CD14-positive monocyte (primary cell): ENCODE measurements around the gene PPFIA1. TPM values are rescaled to one million over a fixed set of nuclear protein-coding genes. Genes with fewer than 3 reads are reported as not detected.

Experiments
- DNase-seq, 3 donors: peaks; one replicate each; pipeline ENCODE4 v3.0.0-alpha.2; 2011 to 2022
- H2AFZ ChIP-seq: 2 replicates; pipeline ENCODE4 v1.6.0; 2012; ENCODE audit warnings: mild to moderate bottlenecking, low read depth, low read length, inconsistent platforms; ENCODE audit not compliant: insufficient read depth, poor library complexity, severe bottlenecking
- H3K27ac ChIP-seq, 2 donors: 1 replicate in 1 of 2; 2 replicates in 1 of 2; pipeline ENCODE4 v1.5.1; 2012 to 2013; ENCODE audit warnings: low read length in 2 of 2, control low read depth in 1 of 2, inconsistent platforms in 1 of 2, low read depth in 1 of 2, mild to moderate bottlenecking in 1 of 2
- H3K27me3 ChIP-seq, 2 donors: one replicate each; pipeline versions ENCODE4 v1.6.0 to v1.6.1; 2011 to 2013; ENCODE audit warnings: low read length in 2 of 2; ENCODE audit not compliant: control insufficient read depth in 2 of 2, insufficient read depth in 2 of 2
- H3K36me3 ChIP-seq, 2 donors: replicated peaks in 1 of 2; 1 replicate in 1 of 2; 2 replicates in 1 of 2; pipeline versions ENCODE4 v1.5.1 to v1.6.1; 2012 to 2013; ENCODE audit warnings: low read length in 2 of 2, control low read depth in 1 of 2, inconsistent platforms in 1 of 2, mild to moderate bottlenecking in 1 of 2; ENCODE audit not compliant: insufficient read depth in 2 of 2, control insufficient read depth in 1 of 2
- H3K4me1 ChIP-seq, 2 donors: 1 replicate in 1 of 2; 2 replicates in 1 of 2; pipeline versions ENCODE4 v1.5.1 to v1.6.1; 2012 to 2013; ENCODE audit warnings: low read length in 2 of 2, control low read depth in 1 of 2, inconsistent platforms in 1 of 2, mild to moderate bottlenecking in 1 of 2, moderate library complexity in 1 of 2; ENCODE audit not compliant: insufficient read depth in 2 of 2, control insufficient read depth in 1 of 2
- H3K4me2 ChIP-seq: replicated peaks from 2 replicates; pipeline ENCODE3; 2012; ENCODE audit warnings: low read length, moderate library complexity, mild to moderate bottlenecking; ENCODE audit not compliant: poor library complexity, severe bottlenecking; ENCODE audit errors: extremely low read depth
- H3K4me3 ChIP-seq, 3 experiments: fragments of 200-600 bp in 1 of 3; sonication (generic) in 1 of 3; replicated peaks in 1 of 3; 1 replicate in 2 of 3; 2 replicates in 1 of 3; pipeline ENCODE4 v1.5.1; 2011 to 2013; ENCODE audit warnings: low read length in 3 of 3, mild to moderate bottlenecking in 3 of 3, control low read depth in 2 of 3, low read depth in 2 of 3, inconsistent platforms in 1 of 3, moderate library complexity in 1 of 3
- H3K79me2 ChIP-seq: 2 replicates; pipeline ENCODE4 v1.6.0; 2012; ENCODE audit warnings: mild to moderate bottlenecking, control low read depth, inconsistent platforms, low read length, moderate library complexity; ENCODE audit not compliant: insufficient read depth
- H3K9ac ChIP-seq: 2 replicates; pipeline ENCODE4 v1.6.0; 2017; ENCODE audit warnings: low read length, mild to moderate bottlenecking; ENCODE audit not compliant: insufficient read depth, poor library complexity, severe bottlenecking
- H3K9me3 ChIP-seq, 2 donors: replicated peaks in 1 of 2; 1 replicate in 1 of 2; 2 replicates in 1 of 2; pipeline versions ENCODE4 v1.5.1 to v1.6.1; 2012 to 2013; ENCODE audit warnings: low read length in 2 of 2, control low read depth in 1 of 2; ENCODE audit not compliant: control insufficient read depth in 1 of 2, insufficient read depth in 1 of 2
- H4K20me1 ChIP-seq: 2 replicates; pipeline ENCODE4 v1.6.0; 2012; ENCODE audit warnings: mild to moderate bottlenecking, low read length, control low read depth, moderate library complexity; ENCODE audit not compliant: insufficient read depth
- H3K27ac Mint-ChIP-seq, 7 donors: one replicate each; pipeline ENCODE4 v1.8.0; 2020; ENCODE audit warnings: mild to moderate bottlenecking in 7 of 7, mixed read lengths in 7 of 7, moderate library complexity in 6 of 7, inconsistent platforms in 2 of 7
- H3K27me3 Mint-ChIP-seq, 3 donors: one replicate each; pipeline ENCODE4 v1.8.0; 2021 to 2022; ENCODE audit warnings: low read depth in 3 of 3, mild to moderate bottlenecking in 3 of 3, mixed read lengths in 3 of 3, moderate library complexity in 3 of 3, inconsistent platforms in 1 of 3
- H3K36me3 Mint-ChIP-seq, 2 donors: one replicate each; pipeline ENCODE4 v1.8.0; 2020; ENCODE audit warnings: mixed read lengths in 2 of 2, inconsistent platforms in 1 of 2, mild to moderate bottlenecking in 1 of 2
- H3K4me1 Mint-ChIP-seq: one replicate; pipeline ENCODE4 v1.8.0; 2020; ENCODE audit warnings: mild to moderate bottlenecking, mixed read lengths
- H3K4me3 Mint-ChIP-seq, 2 donors: one replicate each; pipeline ENCODE4 v1.8.0; 2020; ENCODE audit warnings: mild to moderate bottlenecking in 2 of 2, mixed read lengths in 2 of 2, moderate library complexity in 1 of 2
- H3K9me3 Mint-ChIP-seq, 7 donors: one replicate each; pipeline ENCODE4 v1.8.0; 2020 to 2022; ENCODE audit warnings: mixed read lengths in 7 of 7, mild to moderate bottlenecking in 6 of 7, moderate library complexity in 6 of 7, inconsistent platforms in 2 of 7
- WGBS: methylation state at CpG from one replicate; pipeline ENCODE4 v1.1.5; 2013; ENCODE audit warnings: missing lambda C conversion rate; ENCODE audit not compliant: insufficient coverage; 5-methylcytosine and 5-hydroxymethylcytosine counted together
- intact Hi-C, 2 donors: fragments of 100-400 bp; cut with micrococcal nuclease; formaldehyde crosslinking; loops; one replicate each; pipeline versions ENCODE4 v1.15.0 to v1.15.1; 2023
- polyA plus RNA-seq, 3 donors: library from polyadenylated mRNA; depleted of rRNA in 1 of 3; unstranded in 2 of 3; stranded (reverse) in 1 of 3; fragments of 300-500 nt in 2 of 3; fragments of >200 nt in 1 of 3; fragmentation: Illumina TruSeq in 2 of 3; gene quantifications; 1 replicate in 2 of 3; 2 replicates in 1 of 3; pipeline ENCODE4 v1.2.3, GENCODE V29; 2012 to 2021
- TF ChIP-seq, protein P1 (sequence below): fragments of 200-600 bp; IDR thresholded peaks from one replicate; pipeline ENCODE4 v1.8.0; 2022; ENCODE audit warnings: antibody characterized with exemption, mild to moderate bottlenecking

The PPFIA1 gene
- polyA plus RNA-seq, 3 donors: 7.5 to 65.7 (median 15.5) TPM

DNA sequence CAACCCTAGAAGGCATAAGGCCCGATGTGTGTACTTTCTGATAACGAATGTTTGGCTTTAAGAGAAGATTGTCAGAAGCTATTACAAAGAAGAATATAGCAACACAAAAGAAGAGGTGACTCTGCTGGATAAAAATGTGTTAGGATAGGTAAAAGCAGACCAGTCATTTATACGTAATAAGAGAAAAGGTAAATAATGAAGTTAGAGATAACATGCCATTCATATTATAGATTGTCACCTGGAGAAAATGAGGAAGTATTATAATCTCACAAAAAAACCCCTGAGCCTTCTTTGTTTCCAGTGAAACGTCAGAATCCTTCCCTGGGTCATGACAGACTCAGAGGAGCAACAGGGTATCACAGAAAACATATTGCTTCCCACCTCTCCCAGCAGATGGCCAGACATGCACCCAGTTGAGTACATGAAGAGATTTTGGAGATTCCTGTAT, 36.1 kb downstream of the PPFIA1 start:
- H3K4me2 ChIP-seq: no peak overlapping the region
- peaks cover 44% of the 10 kb centered on the region for H4K20me1 ChIP-seq
- intact Hi-C loops: no loop called here
- H3K4me1 Mint-ChIP-seq: peaks cover 9% of the 10 kb centered on the region
- TF ChIP-seq, protein P1, sequence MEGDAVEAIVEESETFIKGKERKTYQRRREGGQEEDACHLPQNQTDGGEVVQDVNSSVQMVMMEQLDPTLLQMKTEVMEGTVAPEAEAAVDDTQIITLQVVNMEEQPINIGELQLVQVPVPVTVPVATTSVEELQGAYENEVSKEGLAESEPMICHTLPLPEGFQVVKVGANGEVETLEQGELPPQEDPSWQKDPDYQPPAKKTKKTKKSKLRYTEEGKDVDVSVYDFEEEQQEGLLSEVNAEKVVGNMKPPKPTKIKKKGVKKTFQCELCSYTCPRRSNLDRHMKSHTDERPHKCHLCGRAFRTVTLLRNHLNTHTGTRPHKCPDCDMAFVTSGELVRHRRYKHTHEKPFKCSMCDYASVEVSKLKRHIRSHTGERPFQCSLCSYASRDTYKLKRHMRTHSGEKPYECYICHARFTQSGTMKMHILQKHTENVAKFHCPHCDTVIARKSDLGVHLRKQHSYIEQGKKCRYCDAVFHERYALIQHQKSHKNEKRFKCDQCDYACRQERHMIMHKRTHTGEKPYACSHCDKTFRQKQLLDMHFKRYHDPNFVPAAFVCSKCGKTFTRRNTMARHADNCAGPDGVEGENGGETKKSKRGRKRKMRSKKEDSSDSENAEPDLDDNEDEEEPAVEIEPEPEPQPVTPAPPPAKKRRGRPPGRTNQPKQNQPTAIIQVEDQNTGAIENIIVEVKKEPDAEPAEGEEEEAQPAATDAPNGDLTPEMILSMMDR: no peak
- H3K79me2 ChIP-seq: peaks cover 60% of the 10 kb centered on the region
- H3K9me3 Mint-ChIP-seq: no peaks in the 10 kb centered on the region
- no CpG with 5 or more reads among the region's 4 CpGs for WGBS
- H3K9me3 ChIP-seq: no peaks in the 10 kb centered on the region
- no peak overlapping the region for H3K9ac ChIP-seq
- no peak overlapping the region for H2AFZ ChIP-seq
- H3K4me1 ChIP-seq: no peaks in the 10 kb centered on the region
- H3K36me3 Mint-ChIP-seq: peaks cover 64% of the 10 kb centered on the region in 2 donors
- H3K27me3 ChIP-seq: no peaks in the 10 kb centered on the region
- no peak overlapping the region for H3K27ac ChIP-seq
- H3K4me3 ChIP-seq: no peak overlapping the region
- H3K4me3 Mint-ChIP-seq: no peak overlapping the region
- peak overlapping the region in 2 of 7 donors; percentile 10 to 48 for H3K27ac Mint-ChIP-seq
- H3K27me3 Mint-ChIP-seq: peaks cover 0 to 2% (median 1%) of the 10 kb centered on the region in 3 donors
- peaks cover 25 to 96% of the 10 kb centered on the region in 2 donors for H3K36me3 ChIP-seq
- no peak for DNase-seq

DNA sequence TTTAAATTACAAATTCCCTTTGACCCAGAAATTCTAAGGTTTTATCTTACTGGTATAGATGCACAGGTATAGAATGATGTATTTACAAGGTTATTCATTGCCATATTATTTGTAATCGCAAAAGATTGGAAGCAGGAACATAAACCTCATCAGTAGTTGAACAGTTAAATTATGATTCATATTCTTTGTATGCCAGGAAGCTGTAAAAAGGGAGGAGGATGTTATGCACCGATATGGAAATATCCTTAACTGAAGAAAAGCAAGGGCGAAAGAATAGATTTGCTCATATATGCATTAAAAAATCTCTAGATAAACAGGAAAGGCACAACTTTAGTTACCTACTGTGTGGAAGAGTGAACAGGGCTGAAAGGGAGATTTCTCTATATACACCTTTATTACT, 36.7 kb downstream of the PPFIA1 start:
- Histone ChIP-seq H3K4me3 (no peak overlapping the region), H3K9me3 (no peaks in the 10 kb centered on the region), H3K4me2 (no peak overlapping the region), H4K20me1 (peaks cover 38% of the 10 kb centered on the region), H3K36me3 (peaks cover 25 to 96% of the 10 kb centered on the region in 2 donors), H2AFZ (no peak overlapping the region), H3K27me3 (no peaks in the 10 kb centered on the region), H3K4me1 (no peaks in the 10 kb centered on the region), H3K9ac (no peak overlapping the region), H3K27ac (no peak overlapping the region), H3K79me2 (peaks cover 60% of the 10 kb centered on the region)
- H3K9me3 Mint-ChIP-seq: no peaks in the 10 kb centered on the region
- H3K27me3 Mint-ChIP-seq: peaks cover 0 to 2% (median 1%) of the 10 kb centered on the region in 3 donors
- no CpG with 5 or more reads among the region's 3 CpGs for WGBS
- no peak overlapping the region for H3K4me3 Mint-ChIP-seq
- DNase-seq: no peak
- TF ChIP-seq, protein P1: no peak
- intact Hi-C loops: no loop called here
- H3K4me1 Mint-ChIP-seq: peaks cover 9% of the 10 kb centered on the region
- H3K27ac Mint-ChIP-seq: peak overlapping the region in 1 of 7 donors; percentile 12
- peaks cover 58 to 59% of the 10 kb centered on the region in 2 donors for H3K36me3 Mint-ChIP-seq
